Lower lobe of right lung (tissue), 2 donors: Measurements from ENCODE around the gene VIM. TPM values are rescaled to one million over a fixed set of nuclear protein-coding genes. Genes with fewer than 3 reads are reported as not detected.

Source experiments
- ATAC-seq, 2 donors: fragments of 200-7000 bp; cut with Tn5 transposase; one replicate each; pipeline ENCODE4 v1.9.1; 2020 to 2022; ENCODE audit warnings: mild to moderate bottlenecking in 2 of 2, moderate library complexity in 2 of 2
- DNase-seq: peaks from one replicate; pipeline ENCODE4 v3.0.0-alpha.2; 2020
- H3K27ac ChIP-seq: fragments of 200-600 bp; one replicate; pipeline ENCODE4 v1.8.0; 2022
- H3K27me3 ChIP-seq: fragments of 200-600 bp; one replicate; pipeline ENCODE4 v1.8.0; 2022; ENCODE audit warnings: low read depth
- H3K36me3 ChIP-seq: fragments of 200-600 bp; one replicate; pipeline ENCODE4 v1.8.0; 2022; ENCODE audit warnings: mild to moderate bottlenecking
- H3K4me1 ChIP-seq: fragments of 200-600 bp; one replicate; pipeline ENCODE4 v1.8.0; 2022
- H3K4me3 ChIP-seq: fragments of 200-600 bp; one replicate; pipeline ENCODE4 v1.8.0; 2022; ENCODE audit warnings: mild to moderate bottlenecking
- H3K9me3 ChIP-seq: fragments of 200-600 bp; one replicate; pipeline ENCODE4 v1.8.0; 2022
- intact Hi-C: fragments of 100-400 bp; cut with DNase I; formaldehyde crosslinking; loops from one replicate; pipeline ENCODE4 v1.11.0; 2022
- total RNA-seq: library from RNA; stranded (reverse); fragmentation: NEBNext Ultra II Directional; extraction: Animal tissue kit (Norgen Biotek cat#: 25700); gene quantifications from one replicate; pipeline ENCODE4 v1.2.1, GENCODE V29; 2021
- TF ChIP-seq, protein P1 (sequence below): fragments of 200-600 bp; IDR thresholded peaks from one replicate; pipeline ENCODE4 v1.8.0; 2022; ENCODE audit warnings: antibody characterized with exemption, mild to moderate bottlenecking
- donor health status: DM: no; HTN: yes; CAD: no; lungs with severe emphysema.

VIM gene
- total RNA-seq, 1 donor from 2014 or later = 1,797 TPM

GRCh38 chr10:17199351-17199804, 28.7 kb upstream of the VIM start:
- H3K4me1 ChIP-seq = peaks cover 22% of the 10 kb centered on the region
- H3K27me3 ChIP-seq = no peaks in the 10 kb centered on the region
- TF ChIP-seq, protein P1, sequence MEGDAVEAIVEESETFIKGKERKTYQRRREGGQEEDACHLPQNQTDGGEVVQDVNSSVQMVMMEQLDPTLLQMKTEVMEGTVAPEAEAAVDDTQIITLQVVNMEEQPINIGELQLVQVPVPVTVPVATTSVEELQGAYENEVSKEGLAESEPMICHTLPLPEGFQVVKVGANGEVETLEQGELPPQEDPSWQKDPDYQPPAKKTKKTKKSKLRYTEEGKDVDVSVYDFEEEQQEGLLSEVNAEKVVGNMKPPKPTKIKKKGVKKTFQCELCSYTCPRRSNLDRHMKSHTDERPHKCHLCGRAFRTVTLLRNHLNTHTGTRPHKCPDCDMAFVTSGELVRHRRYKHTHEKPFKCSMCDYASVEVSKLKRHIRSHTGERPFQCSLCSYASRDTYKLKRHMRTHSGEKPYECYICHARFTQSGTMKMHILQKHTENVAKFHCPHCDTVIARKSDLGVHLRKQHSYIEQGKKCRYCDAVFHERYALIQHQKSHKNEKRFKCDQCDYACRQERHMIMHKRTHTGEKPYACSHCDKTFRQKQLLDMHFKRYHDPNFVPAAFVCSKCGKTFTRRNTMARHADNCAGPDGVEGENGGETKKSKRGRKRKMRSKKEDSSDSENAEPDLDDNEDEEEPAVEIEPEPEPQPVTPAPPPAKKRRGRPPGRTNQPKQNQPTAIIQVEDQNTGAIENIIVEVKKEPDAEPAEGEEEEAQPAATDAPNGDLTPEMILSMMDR = no peak
- DNase-seq (no peak), ATAC-seq (no peak)
- intact Hi-C loops = no loop called here
- H3K9me3 ChIP-seq = no peaks in the 10 kb centered on the region
- no peaks in the 10 kb centered on the region for H3K36me3 ChIP-seq
- H3K27ac ChIP-seq = peak overlapping the region; percentile 90
- H3K4me3 ChIP-seq = peak overlapping the region; percentile 81

DNA sequence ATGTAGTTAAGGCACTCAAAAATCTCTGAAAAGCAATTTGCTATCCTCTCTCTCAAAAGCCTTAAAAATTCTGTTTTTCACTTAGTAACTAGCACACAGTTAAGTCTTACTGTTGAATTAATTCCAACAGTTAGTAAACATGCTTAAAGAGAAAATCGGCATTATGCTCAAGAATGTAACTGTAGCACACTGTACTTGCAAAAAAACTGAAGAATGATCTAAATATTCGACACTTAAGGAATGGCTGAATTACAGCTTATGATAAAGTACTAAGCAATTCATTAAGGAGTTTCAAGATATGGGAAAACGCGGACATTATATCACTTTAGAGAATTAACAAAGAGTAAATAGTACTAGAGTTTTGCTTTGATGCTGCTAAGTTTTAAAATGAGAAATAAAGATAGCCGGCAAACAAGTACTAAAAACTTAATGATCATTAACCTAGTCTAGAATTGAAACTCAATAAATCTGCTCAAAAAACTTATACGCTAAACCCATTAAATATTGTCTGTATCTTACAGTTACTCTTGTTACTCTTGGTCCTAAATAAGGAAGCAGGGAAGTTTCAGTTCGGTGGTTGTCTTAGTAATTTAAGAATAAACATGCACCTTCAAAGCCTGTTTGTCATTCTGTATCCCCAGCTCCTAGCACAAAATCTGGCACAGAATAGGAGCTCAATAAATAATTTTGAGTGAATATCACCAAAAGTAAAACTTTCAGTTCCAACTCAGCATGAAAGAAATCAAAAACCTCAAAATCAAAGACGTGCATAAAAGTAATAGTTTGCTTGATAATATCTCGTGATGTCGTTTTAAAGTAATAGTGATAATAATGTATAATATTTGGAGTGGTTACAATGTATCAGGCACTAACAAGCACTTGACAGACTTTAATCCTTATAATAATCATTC, 27.8 kb upstream of the VIM start:
- Histone ChIP-seq H3K4me1 (peaks cover 22% of the 10 kb centered on the region), H3K36me3 (no peaks in the 10 kb centered on the region), H3K27ac (peak overlapping the region; percentile 90), H3K27me3 (no peaks in the 10 kb centered on the region), H3K9me3 (no peaks in the 10 kb centered on the region), H3K4me3 (peak overlapping the region; percentile 81)
- intact Hi-C loops = no loop called here
- no peak for DNase-seq
- TF ChIP-seq, protein P1 = no peak
- peak in 1 of 2 donors; percentile 40 for ATAC-seq

GRCh38 chr10:17200912-17201793, 26.9 kb upstream of the VIM start, which contains the start of gene TRDMT1:
Gene TRDMT1 (minus strand): TSS chr10:17201672. CDS start chr10:17201634, 38 bp downstream.
- ATAC-seq (peak; percentile 100), DNase-seq (peak; percentile 91)
- H3K4me1 ChIP-seq = peaks cover 22% of the 10 kb centered on the region
- intact Hi-C loops = no loop called here
- H3K36me3 ChIP-seq = no peaks in the 10 kb centered on the region
- H3K9me3 ChIP-seq = no peaks in the 10 kb centered on the region
- no peaks in the 10 kb centered on the region for H3K27me3 ChIP-seq
- TF ChIP-seq, protein P1 = no peak
- H3K4me3 ChIP-seq = peak within 1 kb of the TSS; percentile 81
- H3K27ac ChIP-seq = peak within 1 kb of the TSS; percentile 90

- Histone ChIP-seq H3K4me3 (peak overlapping the region; percentile 81), H3K36me3 (no peaks in the 10 kb centered on the region), H3K9me3 (no peaks in the 10 kb centered on the region), H3K4me1 (peaks cover 22% of the 10 kb centered on the region), H3K27me3 (no peaks in the 10 kb centered on the region), H3K27ac (peak overlapping the region; percentile 90)
- TF ChIP-seq, protein P1 = no peak
- ATAC-seq (no peak), DNase-seq (no peak)
- intact Hi-C loops = no loop called here
Measured at GRCh38 chr10:17201794-17202116, 26.3 kb upstream of the VIM start.

- Histone ChIP-seq H3K27me3 (no peaks in the 10 kb centered on the region), H3K4me3 (no peak overlapping the region), H3K27ac (no peak overlapping the region), H3K36me3 (no peaks in the 10 kb centered on the region), H3K9me3 (no peaks in the 10 kb centered on the region), H3K4me1 (peaks cover 22% of the 10 kb centered on the region)
- DNase-seq (no peak), ATAC-seq (no peak)
- intact Hi-C loops = no loop called here
- TF ChIP-seq, protein P1 = no peak
Measured at GRCh38 chr10:17202506-17202905, 25.5 kb upstream of the VIM start.
